Endothelial cell of umbilical vein (primary cell): Measurements from ENCODE around the gene ZDHHC7.

Experiments
- EZH2 ChIP-seq: IDR thresholded peaks from 2 replicates; pipeline ENCODE4 v1.6.1; 2012; ENCODE audit warnings: borderline replicate concordance, low read depth, mild to moderate bottlenecking, moderate library complexity, low read length, inconsistent platforms; ENCODE audit not compliant: severe bottlenecking
- POLR2AphosphoS5 ChIP-seq: IDR thresholded peaks from 2 replicates; pipeline ENCODE4 v1.6.1; 2012; ENCODE audit warnings: low read depth, mild to moderate bottlenecking, control low read depth, low read length, moderate library complexity; ENCODE audit not compliant: insufficient read depth

DNA sequence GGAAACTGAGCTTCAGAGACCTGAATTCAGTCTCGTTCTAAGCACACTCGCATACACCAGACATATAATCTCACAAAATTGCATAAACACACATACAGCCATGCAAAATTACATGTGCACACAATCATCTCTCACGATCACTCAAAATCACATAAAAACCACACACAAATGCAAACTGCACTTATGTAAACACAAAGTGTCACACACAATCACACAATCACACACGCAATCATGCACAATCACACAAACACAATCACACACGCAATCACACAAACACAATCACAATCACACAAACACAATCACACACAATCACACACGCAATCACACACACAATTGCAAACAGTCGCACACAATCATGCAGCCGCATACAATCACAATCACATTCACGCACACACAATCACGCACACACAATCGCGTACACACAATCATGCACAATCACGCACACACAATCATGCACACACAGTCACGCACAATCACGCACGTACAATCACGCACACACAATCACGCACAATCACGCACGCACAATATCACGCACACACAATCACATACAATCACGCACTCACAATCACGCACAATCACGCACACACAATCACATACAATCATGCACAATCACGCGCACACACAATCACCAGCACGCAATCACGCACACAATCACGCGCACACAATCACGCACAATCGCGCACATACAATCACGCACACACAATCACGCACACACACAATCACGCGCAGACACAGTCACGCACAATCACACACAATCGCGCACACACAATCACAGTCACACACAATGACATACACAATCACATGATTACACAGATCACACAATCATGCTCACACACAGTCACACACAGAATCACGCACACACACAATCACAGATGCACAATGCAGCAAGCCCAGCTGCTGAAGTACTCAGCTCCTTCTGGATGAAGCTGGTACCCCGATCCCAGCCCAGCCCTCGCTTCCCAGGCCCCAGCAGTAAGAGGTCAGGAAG lies 45.6 kb downstream of the ZDHHC7 start:
- TF ChIP-seq POLR2AphosphoS5 (no peak), EZH2 (no peak)
